Nephron (organoid): Measurements from ENCODE around the gene RBM24.
"Not testable (repeated sequence)": the region's sequence is repeated elsewhere in the genome, so short reads cannot be mapped to it uniquely, and the experiment has no call there.

Experiments
- H3K27ac Mint-ChIP-seq, 3 experiments: 2 replicates each; pipeline ENCODE4 v1.8.0; 2020; ENCODE audit warnings: mixed read lengths in 3 of 3, mild to moderate bottlenecking in 2 of 3, moderate library complexity in 1 of 3
- H3K27me3 Mint-ChIP-seq: 2 replicates; pipeline ENCODE4 v1.8.0; 2021; ENCODE audit warnings: low read depth, mild to moderate bottlenecking, moderate library complexity, mixed read lengths
- H3K36me3 Mint-ChIP-seq: 2 replicates; pipeline ENCODE4 v1.8.0; 2020; ENCODE audit warnings: low read depth, mixed read lengths
- H3K4me1 Mint-ChIP-seq: 2 replicates; pipeline ENCODE4 v1.8.0; 2020; ENCODE audit warnings: mixed read lengths
- H3K4me3 Mint-ChIP-seq, 3 experiments: 2 replicates each; pipeline ENCODE4 v1.8.0; 2020; ENCODE audit warnings: mild to moderate bottlenecking in 3 of 3, mixed read lengths in 3 of 3, moderate library complexity in 2 of 3
- H3K9me3 Mint-ChIP-seq: 2 replicates; pipeline ENCODE4 v1.8.0; 2020; ENCODE audit warnings: mixed read lengths
- TF ChIP-seq, protein P1 (sequence below), 3 experiments: fragments of 200-600 bp; sonication (generic); IDR thresholded peaks; one replicate each; pipeline ENCODE4 v1.5.0; 2021; ENCODE audit warnings: antibody characterized with exemption in 3 of 3; ENCODE audit not compliant: unreplicated experiment in 3 of 3

RBM24 gene

GRCh38 chr6:17300637-17301036 lies 19.5 kb downstream of the RBM24 start:
- TF ChIP-seq, protein P1, sequence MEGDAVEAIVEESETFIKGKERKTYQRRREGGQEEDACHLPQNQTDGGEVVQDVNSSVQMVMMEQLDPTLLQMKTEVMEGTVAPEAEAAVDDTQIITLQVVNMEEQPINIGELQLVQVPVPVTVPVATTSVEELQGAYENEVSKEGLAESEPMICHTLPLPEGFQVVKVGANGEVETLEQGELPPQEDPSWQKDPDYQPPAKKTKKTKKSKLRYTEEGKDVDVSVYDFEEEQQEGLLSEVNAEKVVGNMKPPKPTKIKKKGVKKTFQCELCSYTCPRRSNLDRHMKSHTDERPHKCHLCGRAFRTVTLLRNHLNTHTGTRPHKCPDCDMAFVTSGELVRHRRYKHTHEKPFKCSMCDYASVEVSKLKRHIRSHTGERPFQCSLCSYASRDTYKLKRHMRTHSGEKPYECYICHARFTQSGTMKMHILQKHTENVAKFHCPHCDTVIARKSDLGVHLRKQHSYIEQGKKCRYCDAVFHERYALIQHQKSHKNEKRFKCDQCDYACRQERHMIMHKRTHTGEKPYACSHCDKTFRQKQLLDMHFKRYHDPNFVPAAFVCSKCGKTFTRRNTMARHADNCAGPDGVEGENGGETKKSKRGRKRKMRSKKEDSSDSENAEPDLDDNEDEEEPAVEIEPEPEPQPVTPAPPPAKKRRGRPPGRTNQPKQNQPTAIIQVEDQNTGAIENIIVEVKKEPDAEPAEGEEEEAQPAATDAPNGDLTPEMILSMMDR (IDR thresholded peaks at IDR 0.05; ENCODE audit: unreplicated experiment in 3 of 3): no peak
- Mint-ChIP-seq H3K36me3 (no peaks in the 10 kb centered on the region), H3K27ac (no peak overlapping the region), H3K9me3 (no peaks in the 10 kb centered on the region), H3K4me3 (no peak overlapping the region), H3K27me3 (no peaks in the 10 kb centered on the region), H3K4me1 (peaks cover 45% of the 10 kb centered on the region)

GRCh38 chr6:17303444-17303843 lies 22.3 kb downstream of the RBM24 start:
- TF ChIP-seq, protein P1 (IDR thresholded peaks at IDR 0.05; ENCODE audit: unreplicated experiment in 3 of 3): no peak
- Mint-ChIP-seq H3K4me1 (peaks cover 30% of the 10 kb centered on the region), H3K4me3 (no peak overlapping the region), H3K27ac (no peak overlapping the region), H3K36me3 (no peaks in the 10 kb centered on the region), H3K9me3 (no peaks in the 10 kb centered on the region), H3K27me3 (no peaks in the 10 kb centered on the region)

DNA sequence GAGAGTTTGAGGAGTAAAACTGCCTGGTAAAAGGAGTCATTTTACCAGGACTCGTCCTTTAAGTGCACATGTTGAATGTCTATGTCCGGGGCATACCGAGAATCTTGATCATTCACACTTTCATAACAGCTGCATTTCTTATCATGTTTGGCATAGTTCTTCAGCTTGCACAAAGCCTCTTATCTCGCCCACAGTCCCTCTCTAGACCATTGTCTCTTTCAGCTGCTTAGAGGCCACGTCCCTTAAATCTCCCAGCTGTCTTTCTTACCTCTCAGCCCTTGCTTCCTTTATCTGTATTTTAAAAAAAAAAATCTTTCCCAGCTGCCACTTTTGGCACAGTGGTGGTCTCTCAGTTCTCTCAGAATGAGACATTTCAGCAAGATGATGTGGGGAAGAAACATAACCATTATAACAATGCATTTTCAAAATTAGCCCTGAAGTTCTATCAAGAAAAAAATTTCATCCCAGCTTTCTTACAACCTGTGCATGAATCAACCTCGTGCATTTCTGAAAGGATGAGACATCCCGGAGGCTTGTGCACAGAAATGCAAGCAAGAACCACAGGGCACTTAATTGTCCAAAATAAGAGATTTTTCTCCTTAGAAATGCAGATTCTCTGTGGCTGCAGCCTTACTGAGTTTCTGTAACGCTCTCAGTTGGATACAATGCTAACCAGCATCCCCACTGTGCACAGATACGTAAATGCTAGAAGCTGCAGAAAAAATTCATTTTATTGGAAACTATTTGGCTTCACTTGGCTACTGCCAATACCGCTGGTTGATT lies 24.2 kb downstream of the RBM24 start:
- TF ChIP-seq, protein P1 (IDR thresholded peaks at IDR 0.05; ENCODE audit: unreplicated experiment in 3 of 3): no peak
- peaks cover 23% of the 10 kb centered on the region for H3K4me1 Mint-ChIP-seq
- H3K9me3 Mint-ChIP-seq: no peaks in the 10 kb centered on the region

DNA sequence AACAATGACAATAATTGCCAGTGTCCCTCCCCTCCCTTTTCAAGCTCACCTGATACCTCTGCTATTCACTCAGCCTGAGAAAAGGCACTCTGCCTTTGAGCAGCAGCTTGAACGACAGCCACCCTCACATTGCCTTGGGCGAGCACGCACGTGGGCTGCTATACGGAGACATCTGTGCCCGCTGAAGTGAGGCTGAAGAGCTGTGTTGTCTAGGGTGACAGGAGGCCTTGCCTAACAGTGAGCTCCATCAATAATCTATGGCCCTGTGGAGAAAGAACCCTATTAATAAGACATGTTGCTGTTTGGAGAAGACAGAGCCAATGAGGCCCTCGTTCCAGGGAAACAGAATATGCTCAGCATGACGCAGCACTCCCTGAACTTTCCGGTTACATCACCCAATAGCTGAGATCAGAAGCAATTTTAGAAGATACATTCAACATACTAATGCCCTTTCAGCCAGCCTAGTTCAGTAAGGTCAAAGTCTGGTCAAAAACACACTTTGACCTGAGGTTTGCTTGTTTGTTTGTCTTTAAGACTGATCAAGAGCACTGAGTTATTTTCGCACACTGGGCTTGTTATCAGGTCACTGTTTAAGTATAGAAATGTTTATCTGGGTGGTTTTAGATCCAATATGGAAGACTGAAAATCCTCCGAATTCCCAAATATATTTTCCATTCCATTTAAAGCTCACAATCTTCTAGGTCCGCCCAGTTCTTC lies 30.6 kb downstream of the RBM24 start:
- H3K9me3 Mint-ChIP-seq: no peaks in the 10 kb centered on the region
- H3K27me3 Mint-ChIP-seq: no peaks in the 10 kb centered on the region
- TF ChIP-seq, protein P1 (IDR thresholded peaks at IDR 0.05; ENCODE audit: unreplicated experiment in 3 of 3): no peak
- no peak overlapping the region for H3K4me3 Mint-ChIP-seq
- H3K27ac Mint-ChIP-seq: no peak overlapping the region
- H3K4me1 Mint-ChIP-seq: peaks cover 5% of the 10 kb centered on the region
- H3K36me3 Mint-ChIP-seq: no peaks in the 10 kb centered on the region

More for the DNA sequence above, 24.2 kb downstream of the RBM24 start:
- Mint-ChIP-seq H3K27me3 (no peaks in the 10 kb centered on the region), H3K36me3 (no peaks in the 10 kb centered on the region), H3K27ac (peak overlapping the region; percentile 11 to 72 (median 41)), H3K4me3 (no peak overlapping the region)

DNA sequence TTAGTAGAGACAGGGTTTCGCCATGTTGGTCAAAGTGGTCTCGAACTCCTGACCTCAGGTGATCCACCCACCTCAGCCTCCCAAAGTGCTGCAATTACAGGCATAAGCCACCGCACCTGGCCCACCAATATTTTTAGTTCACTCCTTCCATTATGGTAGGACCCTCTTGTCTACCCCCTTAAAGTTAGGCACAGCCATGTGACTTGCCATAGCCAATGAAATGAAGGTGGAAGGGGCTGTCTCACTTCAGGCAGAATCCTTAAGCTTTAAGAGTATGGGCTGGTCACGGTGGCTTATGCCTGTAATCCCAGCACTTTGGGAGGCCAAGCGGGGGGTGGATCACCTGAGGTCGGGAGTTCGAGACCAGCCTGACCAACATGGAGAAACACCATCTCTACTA lies 32.1 kb downstream of the RBM24 start:
- not testable (repeated sequence) for H3K36me3 Mint-ChIP-seq, H3K27me3 Mint-ChIP-seq, H3K4me1 Mint-ChIP-seq, H3K27ac Mint-ChIP-seq, H3K4me3 Mint-ChIP-seq, H3K9me3 Mint-ChIP-seq

DNA sequence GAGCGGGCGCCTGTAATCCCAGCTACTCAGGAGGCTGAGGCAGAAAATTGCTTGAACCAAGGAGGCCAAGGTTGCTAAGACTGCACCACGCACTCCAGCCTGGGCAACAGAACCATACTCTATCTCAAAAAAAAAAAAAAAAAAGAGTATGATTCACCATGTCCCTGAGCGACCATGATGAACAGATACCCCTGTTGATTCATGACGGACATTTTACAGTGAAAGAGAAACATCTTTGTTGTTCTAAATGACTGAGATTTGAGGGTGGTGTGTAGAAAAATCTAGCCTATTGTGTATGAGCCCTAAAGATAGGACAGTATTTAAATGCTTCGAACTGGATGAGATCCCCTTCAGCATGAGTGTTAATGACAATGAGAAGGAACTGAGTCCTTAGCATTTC lies 32.8 kb downstream of the RBM24 start:
- H3K9me3 Mint-ChIP-seq: no peaks in the 10 kb centered on the region
- no peak overlapping the region for H3K4me3 Mint-ChIP-seq
- peaks cover 5% of the 10 kb centered on the region for H3K4me1 Mint-ChIP-seq
- H3K36me3 Mint-ChIP-seq: no peaks in the 10 kb centered on the region
- no peak overlapping the region for H3K27ac Mint-ChIP-seq
- peaks cover 5% of the 10 kb centered on the region for H3K27me3 Mint-ChIP-seq
- TF ChIP-seq, protein P1 (IDR thresholded peaks at IDR 0.05; ENCODE audit: unreplicated experiment in 3 of 3): no peak
